HG03520 (cell line): ENCODE results near the gene PRKG1.

Source experiments
- ATAC-seq: cut with Tn5 transposase; IDR thresholded peaks from one replicate; pipeline ENCODE4 v1.9.1; 2021; ENCODE audit warnings: mild to moderate bottlenecking, moderate library complexity; ENCODE audit not compliant: unreplicated experiment

PRKG1 gene

GRCh38 chr10:52258799-52259425, 1184.6 kb downstream of the PRKG1 start:
- ATAC-seq = no peak

GRCh38 chr10:52259426-52259812, 1185.1 kb downstream of the PRKG1 start:
- ATAC-seq = no peak

GRCh38 chr10:52261362-52261761, 1187.1 kb downstream of the PRKG1 start:
- ATAC-seq = no peak

- ATAC-seq = no peak
Measured at GRCh38 chr10:52265131-52265926, 1191.0 kb downstream of the PRKG1 start.

- ATAC-seq = no peak
Measured at GRCh38 chr10:52266858-52267257, 1192.6 kb downstream of the PRKG1 start.

GRCh38 chr10:52268790-52269189, 1194.5 kb downstream of the PRKG1 start:
- no peak for ATAC-seq

- ATAC-seq = no peak
Measured at GRCh38 chr10:52269233-52269632, 1194.9 kb downstream of the PRKG1 start.

GRCh38 chr10:52276163-52276562, 1201.9 kb downstream of the PRKG1 start:
- ATAC-seq = no peak

- ATAC-seq = no peak
Measured at GRCh38 chr10:52276986-52277385, 1202.7 kb downstream of the PRKG1 start.

GRCh38 chr10:52279546-52279945, 1205.3 kb downstream of the PRKG1 start:
- no peak for ATAC-seq

- no peak for ATAC-seq
Measured at GRCh38 chr10:52280051-52280450, 1205.8 kb downstream of the PRKG1 start.

GRCh38 chr10:52283174-52283573, 1208.9 kb downstream of the PRKG1 start:
- no peak for ATAC-seq

GRCh38 chr10:52284416-52285013, 1210.2 kb downstream of the PRKG1 start:
- ATAC-seq = no peak

GRCh38 chr10:52287866-52288265, 1213.6 kb downstream of the PRKG1 start:
- no peak for ATAC-seq

GRCh38 chr10:52297747-52298146, 1223.5 kb downstream of the PRKG1 start:
- ATAC-seq = peak; percentile 55

GRCh38 chr10:52300599-52301277, 1226.5 kb downstream of the PRKG1 start:
- no peak for ATAC-seq

GRCh38 chr10:52308251-52309031, 1234.2 kb downstream of the PRKG1 start:
- ATAC-seq = peak; percentile 60

GRCh38 chr10:52312942-52313255, 1238.6 kb downstream of the PRKG1 start:
- no peak for ATAC-seq

GRCh38 chr10:52313256-52313932, 1239.1 kb downstream of the PRKG1 start:
- no peak for ATAC-seq
